ENCODE measurements around the gene NKAIN2. TPM values are rescaled to one million over a fixed set of nuclear protein-coding genes. Genes with fewer than 3 reads are reported as not detected.

Gene NKAIN2
- total RNA-seq, 1 experiment from 2014 or later: not detected

GRCh38 chr6:124797224-124797623 lies 993.6 kb downstream of the NKAIN2 start:
- ATAC-seq (no peak), DNase-seq (ENCODE audit: low read depth, low spot score) (no peak)
- Histone ChIP-seq H4K20me1 (ENCODE audit: insufficient read depth) (no peaks in the 10 kb centered on the region), H3K9ac (ENCODE audit: low read length) (no peak overlapping the region), H3K4me3 (replicated peaks in 1 of 2; ENCODE audit: low read depth in 1 of 2, low read length in 2 of 2) (no peak overlapping the region), H3K4me1 (ENCODE audit: control insufficient read depth in 1 of 2, insufficient read depth in 2 of 2, low read length in 2 of 2) (no peaks in the 10 kb centered on the region), H3K27me3 (ENCODE audit: insufficient read depth, low read length) (peaks cover 66% of the 10 kb centered on the region), H3K79me2 (ENCODE audit: insufficient read depth, low read length) (no peaks in the 10 kb centered on the region), H3K4me2 (ENCODE audit: low read length) (no peak overlapping the region), H3K27ac (ENCODE audit: low read depth, low read length) (no peak overlapping the region), H3K9me3 (ENCODE audit: control insufficient read depth in 1 of 2, insufficient read depth in 1 of 2, low read depth in 1 of 2, low read length in 2 of 2) (no peaks in the 10 kb centered on the region), H2AFZ (ENCODE audit: low read depth, low read length, poor library complexity, severe bottlenecking) (no peak overlapping the region), H3K36me3 (ENCODE audit: control insufficient read depth in 1 of 2, insufficient read depth in 2 of 2, low read length in 2 of 2) (no peaks in the 10 kb centered on the region), H3K9me2 (ENCODE audit: insufficient read depth) (no peaks in the 10 kb centered on the region)
- ChIA-PET CTCF (no interaction called here), POLR2A (no interaction called here), RAD21 (ENCODE audit: low non-redundant PET in 1 of 2, low total read pairs in 2 of 2, uncharacterized antibody in 2 of 2, unreplicated experiment in 2 of 2) (no interaction called here)
- intact Hi-C loops (cut with micrococcal nuclease): loop anchor here (5.0 kb wide), 1 partner anchor 1380 kb away; no protein-coding TSS in a partner anchor
- BruUV-seq (replicated peaks): no TSS peak
- TF ChIP-seq ATF3 (IDR thresholded peaks at IDR 0.05) (no peak), POLR2AphosphoS5 (IDR thresholded peaks at IDR 0.05; ENCODE audit: low read depth, low read length) (no peak), EZH2phosphoT487 (IDR thresholded peaks at IDR 0.05; ENCODE audit: borderline replicate concordance) (0 out of 2 replicates have a peak, but pooled peaks have one; percentile 52)

GRCh38 chr6:124798942-124799496 lies 995.4 kb downstream of the NKAIN2 start:
- ChIA-PET POLR2A (no interaction called here), RAD21 (ENCODE audit: low non-redundant PET in 1 of 2, low total read pairs in 2 of 2, uncharacterized antibody in 2 of 2, unreplicated experiment in 2 of 2) (no interaction called here), CTCF (no interaction called here)
- H3K27me3 ChIP-seq (ENCODE audit: insufficient read depth, low read length): peaks cover 59% of the 10 kb centered on the region
- no peaks in the 10 kb centered on the region for H3K36me3 ChIP-seq (ENCODE audit: control insufficient read depth in 1 of 2, insufficient read depth in 2 of 2, low read length in 2 of 2)
- no peak overlapping the region for H3K9ac ChIP-seq (ENCODE audit: low read length)
- TF ChIP-seq SP1 (IDR thresholded peaks at IDR 0.05; ENCODE audit: low read depth) (no peak), RAD21 (IDR thresholded peaks at IDR 0.05; ENCODE audit: low read depth) (peak; percentile 23; the same call in 1 of the 2 replicates), CTCF (IDR thresholded peaks at IDR 0.05 in 2 of 3, conservative IDR thresholded peaks at IDR 0.05 in 1 of 3; ENCODE audit: borderline replicate concordance in 1 of 3, insufficient read depth in 1 of 3, low read depth in 2 of 3, low read length in 2 of 3) (peak in 1 of 3 experiments; percentile 30; a peak in 2 of 6 replicates)
- intact Hi-C loops (cut with micrococcal nuclease): loop anchor here (5.0 kb wide), 1 partner anchor 1382 kb away; no protein-coding TSS in a partner anchor
- no peak overlapping the region for H2AFZ ChIP-seq (ENCODE audit: low read depth, low read length, poor library complexity, severe bottlenecking)
- no TSS peak for BruUV-seq (replicated peaks)
- no peak overlapping the region for H3K4me2 ChIP-seq (ENCODE audit: low read length)
- H4K20me1 ChIP-seq (ENCODE audit: insufficient read depth): no peaks in the 10 kb centered on the region
- H3K4me1 ChIP-seq (ENCODE audit: control insufficient read depth in 1 of 2, insufficient read depth in 2 of 2, low read length in 2 of 2): no peaks in the 10 kb centered on the region
- DNase-seq (ENCODE audit: low read depth, low spot score) (no peak), ATAC-seq (no peak)
- no peaks in the 10 kb centered on the region for H3K9me2 ChIP-seq (ENCODE audit: insufficient read depth)
- no peaks in the 10 kb centered on the region for H3K79me2 ChIP-seq (ENCODE audit: insufficient read depth, low read length)
- H3K27ac ChIP-seq (ENCODE audit: low read depth, low read length): no peak overlapping the region
- no peak overlapping the region for H3K4me3 ChIP-seq (replicated peaks in 1 of 2; ENCODE audit: low read depth in 1 of 2, low read length in 2 of 2)
- H3K9me3 ChIP-seq (ENCODE audit: control insufficient read depth in 1 of 2, insufficient read depth in 1 of 2, low read depth in 1 of 2, low read length in 2 of 2): no peaks in the 10 kb centered on the region
